ENCODE results near the gene ARSG. TPM values are rescaled to one million over a fixed set of nuclear protein-coding genes. Genes with fewer than 3 reads are reported as not detected.

ARSG gene
- total and polyA plus RNA-seq, 2 donors (not counting 1 experiment from before 2014, with no cell fraction given) = 5.5 to 18.4 TPM

- no peak overlapping the region for H3K4me3 ChIP-seq (ENCODE audit: control extremely low read depth in 1 of 5, extremely low read depth in 1 of 5, insufficient read depth in 1 of 5, low read depth in 2 of 5, low read length in 4 of 5)
- intact Hi-C loops (cut with micrococcal nuclease) = no loop called here
- ChIA-PET POLR2A (no interaction called here), CTCF (interaction anchor here (1.2 kb wide), 1 partner anchor 10 kb away, joined by 3 read pairs; no protein-coding TSS in a partner anchor)
- ATAC-seq (ENCODE audit: low read depth) (no peak), DNase-seq (no peak)
- no peak overlapping the region for H3K27ac ChIP-seq (ENCODE audit: low read length in 2 of 2)
- H3K9ac ChIP-seq (ENCODE audit: low read length) = no peak overlapping the region
- TF ChIP-seq EZH2 (IDR thresholded peaks at IDR 0.05; ENCODE audit: borderline replicate concordance, insufficient read depth, low read depth, low read length, poor library complexity, severe bottlenecking) = no peak
- TF ChIP-seq CTCF (IDR thresholded peaks at IDR 0.05) = no peak
- H4K20me1 ChIP-seq (ENCODE audit: control insufficient read depth, insufficient read depth, low read length, poor library complexity, severe bottlenecking) = no peaks in the 10 kb centered on the region
- no peaks in the 10 kb centered on the region for H3K27me3 ChIP-seq (replicated peaks in 1 of 4; ENCODE audit: control extremely low read depth in 1 of 4, control insufficient read depth in 3 of 4, insufficient read depth in 4 of 4, low read length in 3 of 4)
- 92% methylated on average over 11 of the region's 16 CpGs for WGBS (ENCODE audit: insufficient coverage)
- Mint-ChIP-seq H3K27ac (no peak overlapping the region), H3K4me3 (no peak overlapping the region), H3K4me1 (no peaks in the 10 kb centered on the region), H3K9me3 (ENCODE audit: insufficient read depth) (no peaks in the 10 kb centered on the region), H3K27me3 (no peaks in the 10 kb centered on the region)
- H3K9me3 ChIP-seq (ENCODE audit: control extremely low read depth in 1 of 3, control insufficient read depth in 2 of 3, insufficient read depth in 1 of 3, low read length in 2 of 3) = peaks cover 0 to 16% (median 7%) of the 10 kb centered on the region in 3 donors
- H2AFZ ChIP-seq (ENCODE audit: insufficient read depth, low read depth, low read length, poor library complexity, severe bottlenecking) = no peak overlapping the region
- H3K4me2 ChIP-seq (replicated peaks; ENCODE audit: low read depth, low read length, poor library complexity, severe bottlenecking) = no peak overlapping the region
- no peaks in the 10 kb centered on the region for H3K4me1 ChIP-seq (ENCODE audit: control insufficient read depth in 2 of 2, insufficient read depth in 2 of 2, low read length in 2 of 2)
- no peaks in the 10 kb centered on the region for H3K79me2 ChIP-seq (ENCODE audit: control insufficient read depth, insufficient read depth, low read length)
- no peaks in the 10 kb centered on the region for H3K36me3 ChIP-seq (replicated peaks in 1 of 2; ENCODE audit: control extremely low read depth in 1 of 2, control insufficient read depth in 1 of 2, extremely low read depth in 1 of 2, insufficient read depth in 2 of 2, low read length in 1 of 2)
Measured at GRCh38 chr17:68391561-68392268, 100.4 kb downstream of the ARSG start.

GRCh38 chr17:68394608-68395331 is 103.5 kb downstream of the ARSG start:
- peaks cover 3% of the 10 kb centered on the region for H3K27me3 Mint-ChIP-seq

More at GRCh38 chr17:68394608-68395331, 103.5 kb downstream of the ARSG start:
- ChIA-PET CTCF (interaction anchor here (1.0 to 8.7 kb wide), 2 partner anchors 103 to 133 kb away, joined by 3 to 126 read pairs; no protein-coding TSS in a partner anchor), POLR2A (no interaction called here)
- peaks cover 0 to 16% (median 7%) of the 10 kb centered on the region in 3 donors for H3K9me3 ChIP-seq (ENCODE audit: control extremely low read depth in 1 of 3, control insufficient read depth in 2 of 3, insufficient read depth in 1 of 3, low read length in 2 of 3)
- ATAC-seq (ENCODE audit: low read depth) (no peak), DNase-seq (no peak)
- peaks cover 0 to 6% of the 10 kb centered on the region in 2 donors for H3K4me1 ChIP-seq (ENCODE audit: control insufficient read depth in 2 of 2, insufficient read depth in 2 of 2, low read length in 2 of 2)
- no peaks in the 10 kb centered on the region for H3K27me3 ChIP-seq (replicated peaks in 1 of 4; ENCODE audit: control extremely low read depth in 1 of 4, control insufficient read depth in 3 of 4, insufficient read depth in 4 of 4, low read length in 3 of 4)
- no peak overlapping the region for H3K4me2 ChIP-seq (replicated peaks; ENCODE audit: low read depth, low read length, poor library complexity, severe bottlenecking)
- no peak overlapping the region for H3K9ac ChIP-seq (ENCODE audit: low read length)
- H2AFZ ChIP-seq (ENCODE audit: insufficient read depth, low read depth, low read length, poor library complexity, severe bottlenecking) = no peak overlapping the region
- TF ChIP-seq CTCF (IDR thresholded peaks at IDR 0.05) (no peak), EZH2 (IDR thresholded peaks at IDR 0.05; ENCODE audit: borderline replicate concordance, insufficient read depth, low read depth, low read length, poor library complexity, severe bottlenecking) (no peak)
- no peak overlapping the region for H3K27ac Mint-ChIP-seq
- H4K20me1 ChIP-seq (ENCODE audit: control insufficient read depth, insufficient read depth, low read length, poor library complexity, severe bottlenecking) = no peaks in the 10 kb centered on the region
- H3K9me3 Mint-ChIP-seq (ENCODE audit: insufficient read depth) = no peaks in the 10 kb centered on the region
- 95% methylated on average over 6 of the region's 12 CpGs for WGBS (ENCODE audit: insufficient coverage)
- H3K4me3 ChIP-seq (ENCODE audit: control extremely low read depth in 1 of 5, extremely low read depth in 1 of 5, insufficient read depth in 1 of 5, low read depth in 2 of 5, low read length in 4 of 5) = no peak overlapping the region
- intact Hi-C loops (cut with micrococcal nuclease) = loop anchor here (5.0 kb wide), 1 partner anchor 222 kb away; no protein-coding TSS in a partner anchor
- no peaks in the 10 kb centered on the region for H3K79me2 ChIP-seq (ENCODE audit: control insufficient read depth, insufficient read depth, low read length)
- peaks cover 8% of the 10 kb centered on the region for H3K4me1 Mint-ChIP-seq
- no peak overlapping the region for H3K4me3 Mint-ChIP-seq
- no peaks in the 10 kb centered on the region for H3K36me3 ChIP-seq (replicated peaks in 1 of 2; ENCODE audit: control extremely low read depth in 1 of 2, control insufficient read depth in 1 of 2, extremely low read depth in 1 of 2, insufficient read depth in 2 of 2, low read length in 1 of 2)
- no peak overlapping the region for H3K27ac ChIP-seq (ENCODE audit: low read length in 2 of 2)

Data from B cell (primary cell).